ENCODE results near the gene HDAC1.

The HDAC1 gene

GRCh38 chr1:32330558-32331151 lies 38.8 kb downstream of the HDAC1 start:
- DNase-seq, result no peak

- no peak for DNase-seq
These were observed 39.7 kb downstream of the HDAC1 start for GRCh38 chr1:32331549-32331948.

GRCh38 chr1:32332290-32333079 lies 40.6 kb downstream of the HDAC1 start:
- DNase-seq, result no peak

- DNase-seq, result no peak
These were observed 41.5 kb downstream of the HDAC1 start for GRCh38 chr1:32333251-32333963.

GRCh38 chr1:32334274-32334861 lies 42.5 kb downstream of the HDAC1 start:
- no peak for DNase-seq

- DNase-seq, result peak; percentile 50
These were observed 43.1 kb downstream of the HDAC1 start for GRCh38 chr1:32334864-32335534.

- DNase-seq, result no peak
These were observed 43.6 kb downstream of the HDAC1 start for GRCh38 chr1:32335535-32335789.

GRCh38 chr1:32335790-32336590 lies 44.1 kb downstream of the HDAC1 start, which contains the start of gene MARCKSL1:
TSS of gene MARCKSL1 (minus strand) at chr1:32336233. CDS start at chr1:32336033, 200 bp downstream.
- DNase-seq, result peak; percentile 87

- DNase-seq, result no peak
These were observed 44.7 kb downstream of the HDAC1 start for GRCh38 chr1:32336591-32336932.

GRCh38 chr1:32336963-32337675 lies 45.2 kb downstream of the HDAC1 start:
- peak; percentile 54 for DNase-seq

GRCh38 chr1:32337855-32338636 lies 46.2 kb downstream of the HDAC1 start:
- DNase-seq, result peak; percentile 35

- DNase-seq, result no peak
These were observed 46.8 kb downstream of the HDAC1 start for GRCh38 chr1:32338637-32339145.

GRCh38 chr1:32339363-32339978 lies 47.6 kb downstream of the HDAC1 start:
- DNase-seq, result no peak

GRCh38 chr1:32341186-32341757 lies 49.4 kb downstream of the HDAC1 start:
- no peak for DNase-seq

- no peak for DNase-seq
These were observed 50.1 kb downstream of the HDAC1 start for GRCh38 chr1:32341971-32342370.

- DNase-seq, result no peak
These were observed 50.8 kb downstream of the HDAC1 start for GRCh38 chr1:32342704-32343103.

- DNase-seq, result no peak
These were observed 53.5 kb downstream of the HDAC1 start for GRCh38 chr1:32345289-32345827.

GRCh38 chr1:32346532-32347157 lies 54.8 kb downstream of the HDAC1 start:
- DNase-seq, result no peak

- DNase-seq, result no peak
These were observed 57.4 kb downstream of the HDAC1 start for GRCh38 chr1:32349211-32349708.
